HEK293T (cell line): Measurements from ENCODE around the gene NPEPPS.
"Not testable (repeated sequence)": the region's sequence is repeated elsewhere in the genome, so short reads cannot be mapped to it uniquely, and the experiment has no call there.

Experiments used
- ARNT ChIP-seq: fragments of 450-650 bp; IDR thresholded peaks from 2 replicates; pipeline ENCODE4 v1.6.1; 2017; ENCODE audit warnings: mild to moderate bottlenecking
- BHLHE40 ChIP-seq: fragments of 450-650 bp; IDR thresholded peaks from 2 replicates; pipeline ENCODE4 v1.6.1; 2016; ENCODE audit warnings: mild to moderate bottlenecking, moderate library complexity, borderline replicate concordance
- ELF4 ChIP-seq: fragments of 450-650 bp; IDR thresholded peaks from 2 replicates; pipeline ENCODE4 v1.6.1; 2017; ENCODE audit warnings: antibody characterized with exemption
- FOXA1 ChIP-seq: fragments of 450-650 bp; IDR thresholded peaks from 2 replicates; pipeline ENCODE4 v1.6.1; 2016; ENCODE audit warnings: mild to moderate bottlenecking
- HDGF ChIP-seq: fragments of 450-650 bp; IDR thresholded peaks from 2 replicates; pipeline ENCODE4 v1.6.1; 2017; ENCODE audit warnings: antibody characterized with exemption, borderline replicate concordance
- L3MBTL2 ChIP-seq: fragments of 450-650 bp; conservative IDR thresholded peaks from 2 replicates; pipeline ENCODE4 v1.6.1; 2016; ENCODE audit warnings: mild to moderate bottlenecking
- SP1 ChIP-seq: fragments of 450-650 bp; IDR thresholded peaks from 2 replicates; pipeline ENCODE4 v1.6.1; 2017
- TF ChIP-seq, protein P1 (sequence below): fragments of 450-650 bp; IDR thresholded peaks from 2 replicates; pipeline ENCODE4 v1.6.1; 2016

DNA sequence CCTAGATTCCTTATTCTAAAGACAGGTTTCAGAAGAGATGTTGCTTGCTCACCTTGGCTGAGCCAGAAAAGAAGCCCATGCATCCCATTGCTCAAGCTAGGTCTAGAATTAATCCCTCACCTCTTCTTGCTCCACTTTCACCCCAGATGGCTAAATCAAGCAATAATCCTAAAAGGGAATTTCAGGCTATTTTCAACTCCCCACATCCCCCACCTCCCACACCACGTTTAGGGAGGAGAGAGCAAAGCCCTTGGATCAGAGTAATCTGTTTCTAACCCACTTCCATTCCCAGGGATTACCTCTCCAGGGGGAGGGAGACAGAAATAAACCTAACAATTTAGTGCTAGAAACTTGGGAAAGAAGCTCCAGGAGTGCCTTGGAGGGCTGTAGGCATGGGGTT lies 31.8 kb upstream of the NPEPPS start:
- TF ChIP-seq SP1, ARNT, ELF4, BHLHE40, FOXA1, L3MBTL2, HDGF: not testable (repeated sequence)
- TF ChIP-seq, protein P1, sequence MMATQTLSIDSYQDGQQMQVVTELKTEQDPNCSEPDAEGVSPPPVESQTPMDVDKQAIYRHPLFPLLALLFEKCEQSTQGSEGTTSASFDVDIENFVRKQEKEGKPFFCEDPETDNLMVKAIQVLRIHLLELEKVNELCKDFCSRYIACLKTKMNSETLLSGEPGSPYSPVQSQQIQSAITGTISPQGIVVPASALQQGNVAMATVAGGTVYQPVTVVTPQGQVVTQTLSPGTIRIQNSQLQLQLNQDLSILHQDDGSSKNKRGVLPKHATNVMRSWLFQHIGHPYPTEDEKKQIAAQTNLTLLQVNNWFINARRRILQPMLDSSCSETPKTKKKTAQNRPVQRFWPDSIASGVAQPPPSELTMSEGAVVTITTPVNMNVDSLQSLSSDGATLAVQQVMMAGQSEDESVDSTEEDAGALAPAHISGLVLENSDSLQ = not testable (repeated sequence)
